Measurements from ENCODE around the gene ZFYVE9. TPM values are rescaled to one million over a fixed set of nuclear protein-coding genes. Genes with fewer than 3 reads are reported as not detected.

ZFYVE9 gene
- total and polyA plus RNA-seq, 9 of the 15 experiments (the other 6 are each of a cell fraction or from before 2014, with no cell fraction given) = 0.52 to 14.4 (median 8.9) TPM

DNA sequence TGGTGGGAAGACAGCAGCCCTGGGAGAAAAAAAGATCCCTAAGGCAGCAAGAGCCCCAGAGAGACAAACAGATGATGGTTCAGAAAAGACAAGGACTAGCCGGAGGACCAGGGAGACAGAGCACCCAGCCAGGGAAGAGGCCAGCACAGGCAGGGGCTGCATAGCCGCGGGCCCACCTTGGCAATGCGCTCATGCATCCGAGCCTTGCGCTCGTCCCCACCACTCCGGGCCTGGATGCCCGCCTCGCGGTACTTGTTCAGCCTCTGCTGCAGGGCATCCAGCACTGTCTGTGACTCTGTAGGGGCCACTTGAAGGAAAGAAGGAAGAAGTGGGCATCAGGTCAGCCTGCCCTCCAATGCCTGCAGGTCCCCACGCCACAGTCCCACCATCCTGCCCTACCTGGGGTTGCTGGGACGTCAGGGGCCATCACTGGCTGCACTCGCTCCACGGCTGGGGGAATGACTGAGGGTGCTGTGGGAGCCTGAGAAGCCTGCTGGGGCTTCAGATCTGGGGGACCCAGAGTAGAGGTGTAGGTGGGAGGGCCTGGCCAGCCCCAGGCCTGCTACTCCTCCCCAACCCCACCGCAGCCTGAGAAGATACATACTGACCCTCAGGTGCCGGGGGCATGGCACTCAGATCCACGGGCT, 217.1 kb downstream of the ZFYVE9 start (continued):
- TF ChIP-seq, protein P1, sequence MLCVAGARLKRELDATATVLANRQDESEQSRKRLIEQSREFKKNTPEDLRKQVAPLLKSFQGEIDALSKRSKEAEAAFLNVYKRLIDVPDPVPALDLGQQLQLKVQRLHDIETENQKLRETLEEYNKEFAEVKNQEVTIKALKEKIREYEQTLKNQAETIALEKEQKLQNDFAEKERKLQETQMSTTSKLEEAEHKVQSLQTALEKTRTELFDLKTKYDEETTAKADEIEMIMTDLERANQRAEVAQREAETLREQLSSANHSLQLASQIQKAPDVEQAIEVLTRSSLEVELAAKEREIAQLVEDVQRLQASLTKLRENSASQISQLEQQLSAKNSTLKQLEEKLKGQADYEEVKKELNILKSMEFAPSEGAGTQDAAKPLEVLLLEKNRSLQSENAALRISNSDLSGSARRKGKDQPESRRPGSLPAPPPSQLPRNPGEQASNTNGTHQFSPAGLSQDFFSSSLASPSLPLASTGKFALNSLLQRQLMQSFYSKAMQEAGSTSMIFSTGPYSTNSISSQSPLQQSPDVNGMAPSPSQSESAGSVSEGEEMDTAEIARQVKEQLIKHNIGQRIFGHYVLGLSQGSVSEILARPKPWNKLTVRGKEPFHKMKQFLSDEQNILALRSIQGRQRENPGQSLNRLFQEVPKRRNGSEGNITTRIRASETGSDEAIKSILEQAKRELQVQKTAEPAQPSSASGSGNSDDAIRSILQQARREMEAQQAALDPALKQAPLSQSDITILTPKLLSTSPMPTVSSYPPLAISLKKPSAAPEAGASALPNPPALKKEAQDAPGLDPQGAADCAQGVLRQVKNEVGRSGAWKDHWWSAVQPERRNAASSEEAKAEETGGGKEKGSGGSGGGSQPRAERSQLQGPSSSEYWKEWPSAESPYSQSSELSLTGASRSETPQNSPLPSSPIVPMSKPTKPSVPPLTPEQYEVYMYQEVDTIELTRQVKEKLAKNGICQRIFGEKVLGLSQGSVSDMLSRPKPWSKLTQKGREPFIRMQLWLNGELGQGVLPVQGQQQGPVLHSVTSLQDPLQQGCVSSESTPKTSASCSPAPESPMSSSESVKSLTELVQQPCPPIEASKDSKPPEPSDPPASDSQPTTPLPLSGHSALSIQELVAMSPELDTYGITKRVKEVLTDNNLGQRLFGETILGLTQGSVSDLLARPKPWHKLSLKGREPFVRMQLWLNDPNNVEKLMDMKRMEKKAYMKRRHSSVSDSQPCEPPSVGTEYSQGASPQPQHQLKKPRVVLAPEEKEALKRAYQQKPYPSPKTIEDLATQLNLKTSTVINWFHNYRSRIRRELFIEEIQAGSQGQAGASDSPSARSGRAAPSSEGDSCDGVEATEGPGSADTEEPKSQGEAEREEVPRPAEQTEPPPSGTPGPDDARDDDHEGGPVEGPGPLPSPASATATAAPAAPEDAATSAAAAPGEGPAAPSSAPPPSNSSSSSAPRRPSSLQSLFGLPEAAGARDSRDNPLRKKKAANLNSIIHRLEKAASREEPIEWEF (CRISPR knock-in tag; IDR thresholded peaks at IDR 0.05) = no peak
- TF ChIP-seq NR2C1 (IDR thresholded peaks at IDR 0.05) (no peak), NR2C1 (tag; IDR thresholded peaks at IDR 0.05) (no peak), MCM3 (IDR thresholded peaks at IDR 0.05) (no peak), ZNF311 (CRISPR knock-in tag; IDR thresholded peaks at IDR 0.05) (no peak), KAT2B (IDR thresholded peaks at IDR 0.05; ENCODE audit: low read depth, low read length) (no peak), ZNF436 (CRISPR knock-in tag; IDR thresholded peaks at IDR 0.05) (no peak), TCF3 (CRISPR knock-in tag; IDR thresholded peaks at IDR 0.05) (no peak), ESRRB (CRISPR knock-in tag; IDR thresholded peaks at IDR 0.05; ENCODE audit: borderline replicate concordance) (no peak)

Data from K562 (cell line).